HepG2 (cell line): ENCODE results near the gene FNDC3B. TPM values are rescaled to one million over a fixed set of nuclear protein-coding genes. Genes with fewer than 3 reads are reported as not detected.
A peak's percentile ranks its signal among the peaks of the same experiment; 100 is the strongest.

Source experiments
- ATM ChIP-seq: fragments of 450-650 bp; IDR thresholded peaks from 2 replicates; pipeline ENCODE4 v1.7.1; 2017; ENCODE audit warnings: mild to moderate bottlenecking, borderline replicate concordance
- FOXA1 ChIP-seq, 2 experiments: fragments of 450-650 bp in 1 of 2; sonication (generic) in 1 of 2; formaldehyde crosslinking in 1 of 2; IDR thresholded peaks; 2 replicates each; pipeline versions ENCODE4 v1.4.0 to v1.6.1; 2016 to 2020; ENCODE audit warnings: missing genetic modification reagents in 1 of 2
- HIC2 ChIP-seq: sonication (generic); formaldehyde crosslinking; IDR thresholded peaks from 2 replicates; pipeline ENCODE4 v1.9.0; 2022; ENCODE audit warnings: low read depth, missing genetic modification reagents
- HOXA3 ChIP-seq: sonication (generic); formaldehyde crosslinking; IDR thresholded peaks from 2 replicates; pipeline ENCODE4 v1.5.0; 2020; ENCODE audit warnings: missing genetic modification reagents
- HOXA9 ChIP-seq: sonication (generic); formaldehyde crosslinking; IDR thresholded peaks from 2 replicates; pipeline ENCODE4 v1.8.1; 2022; ENCODE audit warnings: missing genetic modification reagents, mild to moderate bottlenecking, moderate library complexity, borderline replicate concordance
- MIXL1 ChIP-seq: IDR thresholded peaks from 2 replicates; pipeline ENCODE4 v1.6.1; 2016
- NAIF1 ChIP-seq: sonication (generic); formaldehyde crosslinking; IDR thresholded peaks from 2 replicates; pipeline ENCODE4 v1.5.0; 2020; ENCODE audit warnings: mild to moderate bottlenecking, missing genetic modification reagents, borderline replicate concordance
- TFDP2 ChIP-seq: sonication (generic); formaldehyde crosslinking; IDR thresholded peaks from 2 replicates; pipeline ENCODE4 v1.4.0; 2020; ENCODE audit warnings: missing genetic modification reagents
- THAP7 ChIP-seq: sonication (generic); formaldehyde crosslinking; IDR thresholded peaks from 2 replicates; pipeline ENCODE4 v1.8.1; 2023; ENCODE audit warnings: mild to moderate bottlenecking, missing genetic modification reagents
- ZEB1 ChIP-seq: IDR thresholded peaks from 2 replicates; pipeline ENCODE4 v1.6.1; 2012; ENCODE audit warnings: mild to moderate bottlenecking, low read depth, inconsistent platforms; ENCODE audit not compliant: insufficient replicate concordance
- ZFP41 ChIP-seq: sonication (generic); formaldehyde crosslinking; IDR thresholded peaks from 2 replicates; pipeline ENCODE4 v1.4.0; 2020; ENCODE audit warnings: mild to moderate bottlenecking, missing genetic modification reagents, borderline replicate concordance
- ZNF263 ChIP-seq: sonication (generic); formaldehyde crosslinking; IDR thresholded peaks from 2 replicates; pipeline ENCODE4 v1.4.0; 2020; ENCODE audit warnings: missing genetic modification reagents
- ZNF770 ChIP-seq: sonication (generic); formaldehyde crosslinking; IDR thresholded peaks from 2 replicates; pipeline ENCODE4 v1.5.0; 2020; ENCODE audit warnings: mild to moderate bottlenecking, missing genetic modification reagents
- ZSCAN12 ChIP-seq: sonication (generic); formaldehyde crosslinking; IDR thresholded peaks from 2 replicates; pipeline ENCODE4 v1.9.0; 2021; ENCODE audit warnings: mild to moderate bottlenecking, missing genetic modification reagents
- ZSCAN29 ChIP-seq: sonication (generic); formaldehyde crosslinking; conservative IDR thresholded peaks from 2 replicates; pipeline ENCODE4 v1.4.0; 2020; ENCODE audit warnings: mild to moderate bottlenecking, missing genetic modification reagents
- polyA plus RNA-seq, 8 experiments: library from polyadenylated mRNA; depleted of rRNA in 3 of 8; stranded (reverse) in 7 of 8; unstranded in 1 of 8; fragments of >200 nt; fragmentation: Illumina TruSeq in 4 of 8; extraction: Trizol in 4 of 8; gene quantifications; 2 replicates each; pipeline versions ENCODE4 v1.2.1 to v1.2.3, GENCODE V29; 2011 to 2016; ENCODE audit warnings: low read depth in 4 of 8, missing spikeins in 1 of 8, mixed read lengths in 1 of 8; ENCODE audit not compliant: insufficient read depth in 1 of 8
- total RNA-seq, 5 experiments: library from RNA; depleted of rRNA; stranded (reverse); fragments of >200 nt; fragmentation: Illumina TruSeq; extraction: Trizol; gene quantifications; 2 replicates each; pipeline ENCODE4 v1.2.3, GENCODE V29; 2016; ENCODE audit warnings: low read depth in 1 of 5
- TF ChIP-seq, protein P1 (sequence below): sonication (generic); formaldehyde crosslinking; IDR thresholded peaks from 2 replicates; pipeline ENCODE4 v1.4.0; 2020; ENCODE audit warnings: mild to moderate bottlenecking, missing genetic modification reagents, borderline replicate concordance
- TF ChIP-seq, protein P2 (sequence below): sonication (generic); formaldehyde crosslinking; IDR thresholded peaks from 2 replicates; pipeline ENCODE4 v1.4.0; 2020; ENCODE audit warnings: missing genetic modification reagents; ENCODE audit errors: not compliant biosample characterization
- TF ChIP-seq, protein P3 (sequence below): sonication (generic); formaldehyde crosslinking; IDR thresholded peaks from 2 replicates; pipeline ENCODE4 v1.4.0; 2020; ENCODE audit warnings: missing genetic modification reagents, borderline replicate concordance

The FNDC3B gene
- total and polyA plus RNA-seq, 2 of the 13 experiments (the other 11 are each of a cell fraction or from before 2014, with no cell fraction given), result 74.8 to 103 TPM

- TF ChIP-seq FOXA1 (IDR thresholded peaks at IDR 0.05) (peak; percentile 71; the same call in 1 of the 2 replicates), FOXA1 (CRISPR knock-in tag; IDR thresholded peaks at IDR 0.05) (peak; percentile 96), ZSCAN29 (CRISPR knock-in tag) (peak; percentile 65; the same call in 1 of the 2 replicates), ZSCAN12 (CRISPR knock-in tag) (no peak), TFDP2 (CRISPR knock-in tag) (no peak), ZEB1 (peak; percentile 62), NAIF1 (no peak), HOXA9 (CRISPR knock-in tag) (no peak), ZNF263 (0 out of 2 replicates have a peak, but pooled peaks have one; percentile 22), ZFP41 (CRISPR knock-in tag) (no peak), HIC2 (no peak), THAP7 (CRISPR knock-in tag) (no peak), HOXA3 (CRISPR knock-in tag) (peak; percentile 83), MIXL1 (CRISPR knock-in tag) (peak; percentile 82), ZNF770 (CRISPR knock-in tag) (no peak), ATM (no peak)
- TF ChIP-seq, protein P1, sequence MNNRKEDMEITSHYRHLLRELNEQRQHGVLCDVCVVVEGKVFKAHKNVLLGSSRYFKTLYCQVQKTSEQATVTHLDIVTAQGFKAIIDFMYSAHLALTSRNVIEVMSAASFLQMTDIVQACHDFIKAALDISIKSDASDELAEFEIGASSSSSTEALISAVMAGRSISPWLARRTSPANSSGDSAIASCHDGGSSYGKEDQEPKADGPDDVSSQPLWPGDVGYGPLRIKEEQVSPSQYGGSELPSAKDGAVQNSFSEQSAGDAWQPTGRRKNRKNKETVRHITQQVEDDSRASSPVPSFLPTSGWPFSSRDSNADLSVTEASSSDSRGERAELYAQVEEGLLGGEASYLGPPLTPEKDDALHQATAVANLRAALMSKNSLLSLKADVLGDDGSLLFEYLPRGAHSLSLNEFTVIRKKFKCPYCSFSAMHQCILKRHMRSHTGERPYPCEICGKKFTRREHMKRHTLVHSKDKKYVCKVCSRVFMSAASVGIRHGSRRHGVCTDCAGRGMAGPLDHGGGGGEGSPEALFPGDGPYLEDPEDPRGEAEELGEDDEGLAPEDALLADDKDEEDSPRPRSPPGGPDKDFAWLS, result no peak
- TF ChIP-seq, protein P2, sequence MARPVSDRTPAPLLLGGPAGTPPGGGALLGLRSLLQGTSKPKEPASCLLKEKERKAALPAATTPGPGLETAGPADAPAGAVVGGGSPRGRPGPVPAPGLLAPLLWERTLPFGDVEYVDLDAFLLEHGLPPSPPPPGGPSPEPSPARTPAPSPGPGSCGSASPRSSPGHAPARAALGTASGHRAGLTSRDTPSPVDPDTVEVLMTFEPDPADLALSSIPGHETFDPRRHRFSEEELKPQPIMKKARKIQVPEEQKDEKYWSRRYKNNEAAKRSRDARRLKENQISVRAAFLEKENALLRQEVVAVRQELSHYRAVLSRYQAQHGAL, result no peak
- TF ChIP-seq, protein P3, sequence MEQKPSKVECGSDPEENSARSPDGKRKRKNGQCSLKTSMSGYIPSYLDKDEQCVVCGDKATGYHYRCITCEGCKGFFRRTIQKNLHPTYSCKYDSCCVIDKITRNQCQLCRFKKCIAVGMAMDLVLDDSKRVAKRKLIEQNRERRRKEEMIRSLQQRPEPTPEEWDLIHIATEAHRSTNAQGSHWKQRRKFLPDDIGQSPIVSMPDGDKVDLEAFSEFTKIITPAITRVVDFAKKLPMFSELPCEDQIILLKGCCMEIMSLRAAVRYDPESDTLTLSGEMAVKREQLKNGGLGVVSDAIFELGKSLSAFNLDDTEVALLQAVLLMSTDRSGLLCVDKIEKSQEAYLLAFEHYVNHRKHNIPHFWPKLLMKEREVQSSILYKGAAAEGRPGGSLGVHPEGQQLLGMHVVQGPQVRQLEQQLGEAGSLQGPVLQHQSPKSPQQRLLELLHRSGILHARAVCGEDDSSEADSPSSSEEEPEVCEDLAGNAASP (CRISPR knock-in tag), result peak; percentile 49; the same call in 1 of the 2 replicates
These were observed 164.3 kb downstream of the FNDC3B start (continued) for GRCh38 chr3:172203522-172204258.
